T-cell (primary cell): ENCODE results near the gene DUS2. TPM values are rescaled to one million over a fixed set of nuclear protein-coding genes. Genes with fewer than 3 reads are reported as not detected.

ENCODE experiments used
- ATAC-seq, 4 experiments: fragments of 200-7000 bp in 3 of 4; fragments of 150-1000 bp in 1 of 4; cut with Tn5 transposase; replicated peaks in 1 of 4; 1 replicate in 3 of 4; 2 replicates in 1 of 4; pipeline ENCODE4 v1.10.0; 2021; ENCODE audit warnings: moderate library complexity in 3 of 4, mild to moderate bottlenecking in 2 of 4, moderate number of reproducible peaks in 1 of 4
- CTCF ChIA-PET, 2 donors: fragments of 300-600 bp; sonication (Branson Sonifier 250); formaldehyde crosslinking; loops; one replicate each; lab custom pipeline; 2022; ENCODE audit warnings: antibody characterized with exemption in 2 of 2; lab: Charles Lee
- POLR2A ChIA-PET, 2 donors: fragments of 300-600 bp; sonication (Branson Sonifier 250); formaldehyde crosslinking; loops; one replicate each; lab custom pipeline; 2022; ENCODE audit warnings: antibody characterized with exemption in 2 of 2; lab: Charles Lee
- DNase-seq, 35 experiments: peaks; one replicate each; pipeline versions ENCODE4 v3.0.0 to v3.0.0-alpha.2; 2013 to 2023
- H3K27ac ChIP-seq: one replicate; pipeline ENCODE4 v1.5.1; 2013; ENCODE audit warnings: low read length
- H3K27me3 ChIP-seq, 2 experiments: replicated peaks in 1 of 2; 1 replicate in 1 of 2; 2 replicates in 1 of 2; pipeline versions ENCODE4 v1.6.1 to v1.7.0; 2013; ENCODE audit warnings: low read length in 1 of 2, mixed read lengths in 1 of 2; ENCODE audit not compliant: control insufficient read depth in 2 of 2, insufficient read depth in 2 of 2; ENCODE audit errors: extremely low read depth in 1 of 2
- H3K36me3 ChIP-seq, 2 donors: 1 replicate in 1 of 2; 2 replicates in 1 of 2; pipeline versions ENCODE4 v1.6.1 to v1.7.0; 2013; ENCODE audit warnings: low read length in 1 of 2; ENCODE audit not compliant: control insufficient read depth in 2 of 2, insufficient read depth in 1 of 2; ENCODE audit errors: extremely low read depth in 1 of 2
- H3K4me1 ChIP-seq, 2 experiments: 1 replicate in 1 of 2; 2 replicates in 1 of 2; pipeline versions ENCODE4 v1.6.1 to v1.7.0; 2013; ENCODE audit warnings: low read length in 2 of 2, mixed read lengths in 1 of 2; ENCODE audit not compliant: insufficient read depth in 2 of 2, control insufficient read depth in 1 of 2; ENCODE audit errors: extremely low read depth in 1 of 2
- H3K4me3 ChIP-seq, 2 donors: 1 replicate in 1 of 2; 2 replicates in 1 of 2; pipeline versions ENCODE4 v1.5.1 to v1.7.0; 2013; ENCODE audit warnings: mild to moderate bottlenecking in 2 of 2, low read length in 1 of 2, moderate library complexity in 1 of 2; ENCODE audit not compliant: control insufficient read depth in 1 of 2; ENCODE audit errors: extremely low read depth in 1 of 2
- H3K9me3 ChIP-seq: 2 replicates; pipeline ENCODE4 v1.7.0; 2013
- H3K27ac Mint-ChIP-seq, 2 donors: one replicate each; pipeline ENCODE4 v1.8.0; 2020 to 2021; ENCODE audit warnings: mild to moderate bottlenecking in 2 of 2, mixed read lengths in 2 of 2
- H3K27me3 Mint-ChIP-seq, 2 donors: one replicate each; pipeline ENCODE4 v1.8.0; 2021 to 2022; ENCODE audit warnings: mixed read lengths in 2 of 2
- H3K36me3 Mint-ChIP-seq: one replicate; pipeline ENCODE4 v1.8.0; 2021; ENCODE audit warnings: mixed read lengths
- H3K4me1 Mint-ChIP-seq, 3 donors: one replicate each; pipeline ENCODE4 v1.8.0; 2020 to 2022; ENCODE audit warnings: mixed read lengths in 3 of 3, mild to moderate bottlenecking in 1 of 3
- H3K4me3 Mint-ChIP-seq, 3 donors: one replicate each; pipeline ENCODE4 v1.8.0; 2020 to 2022; ENCODE audit warnings: mild to moderate bottlenecking in 3 of 3, mixed read lengths in 3 of 3, moderate library complexity in 3 of 3
- H3K9me3 Mint-ChIP-seq, 3 donors: one replicate each; pipeline ENCODE4 v1.8.0; 2020 to 2022; ENCODE audit warnings: mixed read lengths in 3 of 3
- WGBS: methylation state at CpG from one replicate; pipeline ENCODE4 v1.1.5; 2013; ENCODE audit warnings: missing lambda C conversion rate; ENCODE audit not compliant: insufficient coverage; 5-methylcytosine and 5-hydroxymethylcytosine counted together
- total RNA-seq, 35 experiments: library from RNA in 6 of 35; stranded (reverse) in 6 of 35; fragments of 120-200 nt in 1 of 35; gene quantifications; one replicate each; pipeline versions ENCODE4 v1.2.1 to v1.2.4 and lab custom pipeline; 2013 to 2026

The DUS2 gene
- total RNA-seq, 5 donors from 2014 or later (not counting 1 experiment from before 2014, with no cell fraction given) = 14.5 to 19.4 (median 15.8) TPM

DNA sequence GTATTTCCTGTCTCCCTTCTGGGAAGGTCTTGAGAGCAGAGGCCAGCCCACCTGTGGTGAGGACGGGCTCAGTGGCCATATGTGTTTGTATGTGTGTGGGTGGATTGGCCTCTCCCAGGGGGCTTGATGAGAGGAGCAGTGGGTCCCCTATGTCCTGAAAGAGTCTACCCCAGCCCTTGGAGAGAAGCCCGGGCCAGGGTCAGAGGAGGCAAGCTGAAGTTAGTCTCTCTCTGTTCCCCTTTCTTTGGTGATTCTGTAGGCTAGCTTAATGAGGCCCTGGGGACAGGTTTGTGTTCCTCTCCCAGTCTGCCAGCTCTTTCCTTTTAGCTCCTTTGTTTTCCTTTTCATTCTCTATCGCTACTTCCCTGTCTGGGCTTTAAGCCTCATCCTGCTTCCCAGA, 38.3 kb downstream of the DUS2 start:
- POLR2A ChIA-PET = interaction anchor here in 1 of 2 donors (0.5 kb wide), 1 partner anchor 578 kb away, joined by 3 read pairs; the partner anchor contains the start of gene AGRP
- H3K4me3 ChIP-seq = no peak overlapping the region
- DNase-seq = no peak
- H3K4me1 ChIP-seq = peaks cover 30 to 76% of the 10 kb centered on the region in 2 experiments
- H3K4me3 Mint-ChIP-seq = no peak overlapping the region
- CTCF ChIA-PET = interaction anchor here in 1 of 2 donors (0.6 kb wide), 2 partner anchors 10 to 21 kb away, joined by 3 to 5 read pairs; no protein-coding TSS in a partner anchor
- peaks cover 0 to 5% of the 10 kb centered on the region in 2 donors for H3K36me3 ChIP-seq
- ATAC-seq = no peak
- H3K27me3 Mint-ChIP-seq = no peaks in the 10 kb centered on the region
- no peaks in the 10 kb centered on the region for H3K9me3 ChIP-seq
- 100% methylated on average over 1 of the region's 3 CpGs for WGBS
- peaks cover 60 to 70% (median 65%) of the 10 kb centered on the region in 3 donors for H3K4me1 Mint-ChIP-seq
- H3K27me3 ChIP-seq = no peaks in the 10 kb centered on the region
- peak overlapping the region; percentile 39 for H3K27ac ChIP-seq
- H3K36me3 Mint-ChIP-seq = peaks cover 25% of the 10 kb centered on the region
- H3K9me3 Mint-ChIP-seq = no peaks in the 10 kb centered on the region
- H3K27ac Mint-ChIP-seq = peak overlapping the region; percentile 86 to 89

DNA sequence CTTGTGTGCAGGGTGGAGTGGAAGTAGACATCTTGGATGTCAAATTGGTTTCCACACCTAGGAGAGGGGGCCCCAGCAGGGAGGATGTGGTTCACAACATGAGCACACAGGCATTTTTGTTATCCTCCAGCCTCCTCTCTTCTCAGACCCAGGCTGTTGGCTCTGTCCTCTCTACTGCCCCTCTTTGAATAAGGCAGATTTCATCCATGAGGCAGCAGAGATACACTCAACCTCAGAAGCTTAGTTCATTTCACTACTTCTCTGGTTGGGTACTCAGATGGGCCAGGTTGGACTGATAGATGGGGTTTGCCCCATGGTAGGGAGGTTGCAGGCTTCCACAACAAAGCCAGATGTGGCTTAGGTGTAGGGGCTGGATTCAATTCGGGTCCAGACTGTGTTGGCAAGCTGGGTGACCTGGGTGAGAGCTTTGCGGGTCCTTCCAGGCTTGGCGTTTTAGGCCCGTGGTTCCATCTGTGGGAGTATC, 39.9 kb downstream of the DUS2 start:
- WGBS = 40% methylated on average over 1 of the region's 4 CpGs
- ChIA-PET CTCF (interaction anchor here (0.6 to 2.7 kb wide), 6 partner anchors 12 to 542 kb away, joined by 3 to 9 read pairs (median 3); partner anchors contain the start of gene NFATC3 (in 1 of the 2)), POLR2A (interaction anchor here in 1 of 2 donors (0.6 kb wide), 2 partner anchors 57 to 149 kb away, joined by 3 to 8 read pairs; no protein-coding TSS in a partner anchor)
- Mint-ChIP-seq H3K27me3 (no peaks in the 10 kb centered on the region), H3K4me1 (peaks cover 68 to 79% (median 75%) of the 10 kb centered on the region in 3 donors), H3K9me3 (no peaks in the 10 kb centered on the region), H3K4me3 (peak overlapping the region in 1 of 3 donors; percentile 66), H3K36me3 (peaks cover 19% of the 10 kb centered on the region), H3K27ac (peak overlapping the region; percentile 89 to 90)
- DNase-seq (peak in 30 of 35 experiments; percentile 19 to 65 (median 44)), ATAC-seq (peak; percentile 73 to 84 (median 76))
- no peaks in the 10 kb centered on the region for H3K27me3 ChIP-seq
- no peaks in the 10 kb centered on the region for H3K9me3 ChIP-seq
- H3K27ac ChIP-seq = peak overlapping the region; percentile 49
- H3K4me1 ChIP-seq = peaks cover 30 to 80% of the 10 kb centered on the region in 2 experiments
- peaks cover 0 to 4% of the 10 kb centered on the region in 2 donors for H3K36me3 ChIP-seq
- H3K4me3 ChIP-seq = no peak overlapping the region

DNA sequence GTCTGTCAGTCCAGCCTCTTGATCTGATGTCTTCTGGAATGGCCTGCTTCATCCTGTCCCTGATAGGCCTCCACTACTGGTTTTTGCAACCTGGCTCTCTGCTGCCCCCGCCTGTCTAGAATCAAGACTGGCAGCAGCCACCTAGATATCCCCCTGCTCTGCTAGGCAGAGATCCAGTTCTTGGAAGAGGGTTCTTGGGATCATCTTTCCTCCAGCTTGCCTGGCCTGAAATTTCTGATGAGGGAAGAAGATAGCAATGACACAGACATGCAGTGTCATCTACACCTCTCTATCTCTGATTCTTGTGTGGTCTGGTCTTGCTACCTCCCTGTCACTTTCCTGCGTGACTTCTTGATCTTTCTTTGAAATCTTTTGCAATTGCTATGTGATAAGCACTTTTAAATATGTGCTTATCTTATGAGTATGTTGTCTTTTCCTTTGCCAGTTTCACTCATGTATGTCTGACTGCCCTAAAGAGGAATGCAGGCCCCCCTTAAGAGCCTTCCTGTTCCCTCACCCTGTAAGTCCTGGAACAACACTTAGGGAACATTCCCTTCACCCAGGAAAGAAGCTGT, 41.8 kb downstream of the DUS2 start:
- DNase-seq = peak; percentile 37 to 78 (median 64)
- H3K36me3 Mint-ChIP-seq = peaks cover 17% of the 10 kb centered on the region
- H3K4me1 Mint-ChIP-seq = peaks cover 70 to 83% (median 77%) of the 10 kb centered on the region in 3 donors
- Histone ChIP-seq H3K36me3 (peaks cover 0 to 6% of the 10 kb centered on the region in 2 donors), H3K4me1 (peaks cover 31 to 85% of the 10 kb centered on the region in 2 experiments), H3K27me3 (no peaks in the 10 kb centered on the region), H3K9me3 (no peaks in the 10 kb centered on the region), H3K27ac (peak overlapping the region; percentile 54), H3K4me3 (no peak overlapping the region)
- peak overlapping the region; percentile 81 to 85 for H3K27ac Mint-ChIP-seq
- peak; percentile 74 to 79 (median 78) for ATAC-seq
- ChIA-PET POLR2A (interaction anchor here (0.6 to 1.4 kb wide), 4 partner anchors 16 to 586 kb away, joined by 3 to 7 read pairs (median 4); no protein-coding TSS in a partner anchor), CTCF (interaction anchor here (0.6 to 2.7 kb wide), 10 partner anchors 10 to 367 kb away, joined by 3 to 13 read pairs (median 3); partner anchors contain the start of genes NFATC3 (in 1 of the 2), RANBP10 (in 1 of the 2) and TSNAXIP1 (in 1 of the 2))
- no peaks in the 10 kb centered on the region for H3K9me3 Mint-ChIP-seq
- no CpG with 5 or more reads among the region's 2 CpGs for WGBS
- peak overlapping the region in 1 of 3 donors; percentile 15 for H3K4me3 Mint-ChIP-seq
- no peaks in the 10 kb centered on the region for H3K27me3 Mint-ChIP-seq

DNA sequence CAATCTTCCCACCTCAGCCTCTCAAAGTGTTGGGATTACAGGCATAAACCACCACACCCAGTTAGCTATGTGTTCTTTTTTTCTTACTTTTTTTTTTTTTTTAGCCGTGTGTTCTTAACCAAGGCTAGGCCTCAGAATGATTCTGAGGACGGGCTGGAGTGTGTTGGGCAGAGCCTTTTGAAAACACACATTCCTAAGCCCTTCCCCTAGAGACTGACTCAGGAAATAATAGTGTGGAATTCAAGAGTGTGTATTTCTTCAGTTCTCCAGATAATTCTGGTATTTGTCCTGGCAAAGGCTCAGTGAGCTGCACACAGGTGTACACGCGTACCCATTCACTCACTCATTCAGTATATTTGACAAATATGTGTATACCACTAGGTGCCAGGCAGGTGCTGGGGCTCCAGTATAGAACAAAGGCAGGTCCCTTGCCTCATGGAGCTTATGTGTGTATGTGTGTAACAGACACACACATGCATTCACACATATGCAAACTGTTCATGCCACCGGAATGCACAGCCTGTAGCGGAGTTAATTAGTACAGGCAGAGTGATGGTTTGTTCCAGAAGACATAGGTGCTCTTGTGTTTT, 42.7 kb downstream of the DUS2 start:
- H3K4me3 ChIP-seq = no peak overlapping the region
- ATAC-seq (no peak), DNase-seq (no peak)
- 100% methylated on average over 1 of the region's 6 CpGs for WGBS
- H3K9me3 ChIP-seq = no peaks in the 10 kb centered on the region
- no peaks in the 10 kb centered on the region for H3K9me3 Mint-ChIP-seq
- H3K4me3 Mint-ChIP-seq = peak overlapping the region in 1 of 3 donors; percentile 28
- peaks cover 0 to 3% of the 10 kb centered on the region in 2 donors for H3K36me3 ChIP-seq
- POLR2A ChIA-PET = interaction anchor here (0.6 to 1.4 kb wide), 4 partner anchors 15 to 587 kb away, joined by 3 to 7 read pairs (median 4); no protein-coding TSS in a partner anchor
- CTCF ChIA-PET = interaction anchor here (0.6 to 2.0 kb wide), 9 partner anchors 9 to 366 kb away, joined by 3 to 13 read pairs (median 3); partner anchors contain the start of genes NFATC3 (in 1 of the 2), RANBP10 (in 1 of the 2) and TSNAXIP1 (in 1 of the 2)
- H3K27ac Mint-ChIP-seq = peak overlapping the region; percentile 81 to 85
- H3K27ac ChIP-seq = peak overlapping the region; percentile 54
- H3K4me1 ChIP-seq = peaks cover 40 to 85% of the 10 kb centered on the region in 2 experiments
- H3K27me3 Mint-ChIP-seq = no peaks in the 10 kb centered on the region
- no peaks in the 10 kb centered on the region for H3K27me3 ChIP-seq
- peaks cover 75 to 87% (median 82%) of the 10 kb centered on the region in 3 donors for H3K4me1 Mint-ChIP-seq
- H3K36me3 Mint-ChIP-seq = peaks cover 14% of the 10 kb centered on the region

DNA sequence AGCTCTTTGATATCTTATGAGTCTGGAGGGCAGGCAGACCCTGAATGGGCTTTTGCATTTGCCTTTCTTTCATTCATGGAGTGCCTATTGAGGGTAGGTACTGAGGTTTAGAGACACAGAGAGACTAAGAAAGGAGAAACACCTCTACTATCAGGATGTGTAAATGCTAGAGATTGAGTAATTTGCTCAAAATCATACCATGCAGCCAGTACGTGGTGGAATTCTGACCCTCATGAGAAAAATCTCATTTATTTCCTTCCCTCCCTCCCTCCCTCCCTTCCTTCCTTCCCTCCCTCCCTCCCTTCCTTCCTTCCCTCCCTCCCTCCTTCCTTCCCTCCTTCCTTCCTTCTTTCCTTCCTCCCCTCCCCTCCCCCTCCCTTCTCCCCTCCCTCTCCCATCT, 43.7 kb downstream of the DUS2 start:
- Mint-ChIP-seq H3K9me3 (no peaks in the 10 kb centered on the region), H3K4me1 (peaks cover 77 to 88% (median 82%) of the 10 kb centered on the region in 3 donors), H3K4me3 (no peak overlapping the region), H3K36me3 (peaks cover 10% of the 10 kb centered on the region), H3K27ac (peak overlapping the region; percentile 81 to 85), H3K27me3 (no peaks in the 10 kb centered on the region)
- DNase-seq (no peak), ATAC-seq (no peak)
- ChIA-PET POLR2A (no interaction called here), CTCF (interaction anchor here (0.7 to 2.0 kb wide), 2 partner anchors 18 to 131 kb away, joined by 3 to 13 read pairs; partner anchors contain the start of gene NFATC3 (in 1 of the 2))
- Histone ChIP-seq H3K4me1 (peaks cover 49 to 85% of the 10 kb centered on the region in 2 experiments), H3K27me3 (no peaks in the 10 kb centered on the region), H3K4me3 (no peak overlapping the region), H3K36me3 (peaks cover 0 to 3% of the 10 kb centered on the region in 2 donors), H3K9me3 (no peaks in the 10 kb centered on the region), H3K27ac (no peak overlapping the region)
- WGBS = no CpG with 5 or more reads among the region's 1 CpG
